HAP-1 (cell line): ENCODE data around the gene PRPSAP1.
"Not testable (repeated sequence)": the region's sequence is repeated elsewhere in the genome, so short reads cannot be mapped to it uniquely, and the experiment has no call there.

Experiments used
- DNase-seq, 2 experiments: peaks; one replicate each; pipeline ENCODE4 v3.0.0-alpha.2; 2016 to 2020; ENCODE audit warnings: low spot score in 2 of 2
- H3K27me3 ChIP-seq: fragments of 250-450 bp; sonication (Bioruptor Pico); 2 replicates; pipeline ENCODE4 v1.5.1; 2020; ENCODE audit warnings: low read depth, mild to moderate bottlenecking, moderate library complexity
- H3K36me3 ChIP-seq: fragments of 250-450 bp; sonication (Bioruptor Pico); replicated peaks from 2 replicates; pipeline ENCODE4 v1.5.1; 2020; ENCODE audit warnings: mild to moderate bottlenecking
- H3K4me1 ChIP-seq: fragments of 250-450 bp; sonication (Bioruptor Pico); 2 replicates; pipeline ENCODE4 v1.5.1; 2020; ENCODE audit warnings: mild to moderate bottlenecking
- H3K4me3 ChIP-seq: fragments of 250-450 bp; sonication (Bioruptor Pico); 2 replicates; pipeline ENCODE4 v1.5.1; 2020; ENCODE audit warnings: mild to moderate bottlenecking, moderate library complexity
- H3K9me3 ChIP-seq: fragments of 250-450 bp; sonication (Bioruptor Pico); 2 replicates; pipeline ENCODE4 v1.5.1; 2020; ENCODE audit warnings: mild to moderate bottlenecking, moderate library complexity
- in situ Hi-C: fragments of 300-500 bp; cut with MboI; formaldehyde crosslinking; loops from 3 replicates; pipeline ENCODE4 v1.14.3; 2020; ENCODE audit warnings: low sequenced_read_pairs, inconsistent platforms, mixed read lengths

Gene PRPSAP1

DNA sequence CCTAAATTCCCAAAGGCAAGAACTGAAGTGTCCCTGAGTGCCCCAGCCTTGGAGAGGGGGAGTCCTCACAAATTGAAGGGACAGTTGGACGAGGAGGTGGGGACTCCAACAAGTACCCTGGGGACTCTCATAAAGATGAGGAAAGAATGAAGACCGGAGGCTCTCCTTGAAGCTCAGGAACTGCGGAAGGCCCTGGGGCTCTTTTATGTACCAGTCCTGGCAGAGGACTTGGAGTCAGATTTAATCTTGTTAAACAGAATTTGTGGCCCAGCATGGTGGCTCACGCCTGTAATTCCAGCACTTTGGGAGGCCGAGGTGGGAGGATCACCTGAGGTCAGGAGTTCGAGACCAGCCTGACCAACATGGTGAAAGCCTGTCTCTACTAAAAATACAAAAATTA, 6.1 kb upstream of the PRPSAP1 start:
- in situ Hi-C loops, H3K9me3 ChIP-seq, H3K27me3 ChIP-seq, H3K4me3 ChIP-seq, H3K36me3 ChIP-seq, DNase-seq: not testable (repeated sequence)
- peaks cover 18% of the 10 kb centered on the region for H3K4me1 ChIP-seq

DNA sequence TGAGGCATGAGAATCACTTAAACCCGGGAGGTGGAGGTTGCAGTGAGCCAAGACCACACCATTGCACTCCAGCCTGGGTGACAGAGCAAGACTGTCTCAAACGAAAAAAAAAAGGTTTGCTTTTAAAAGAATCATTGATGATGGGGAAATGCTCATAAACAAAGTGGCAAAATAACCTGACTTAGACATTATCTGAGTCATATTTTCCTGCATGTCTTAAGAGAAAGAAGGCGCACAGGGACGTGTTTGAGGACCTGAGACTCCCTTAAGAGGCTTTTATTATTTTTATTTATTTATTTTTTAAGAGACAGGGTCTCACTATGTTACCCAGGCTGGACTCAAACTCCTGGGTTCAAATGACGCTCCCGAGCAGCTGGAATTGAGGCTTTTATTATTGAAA, 5.7 kb upstream of the PRPSAP1 start:
- H3K36me3 ChIP-seq, result no peaks in the 10 kb centered on the region
- peaks cover 18% of the 10 kb centered on the region for H3K4me1 ChIP-seq
- H3K27me3 ChIP-seq, result no peaks in the 10 kb centered on the region
- H3K4me3 ChIP-seq, result no peak overlapping the region
- no peak for DNase-seq
- no peaks in the 10 kb centered on the region for H3K9me3 ChIP-seq
- in situ Hi-C loops, result no loop called here

DNA sequence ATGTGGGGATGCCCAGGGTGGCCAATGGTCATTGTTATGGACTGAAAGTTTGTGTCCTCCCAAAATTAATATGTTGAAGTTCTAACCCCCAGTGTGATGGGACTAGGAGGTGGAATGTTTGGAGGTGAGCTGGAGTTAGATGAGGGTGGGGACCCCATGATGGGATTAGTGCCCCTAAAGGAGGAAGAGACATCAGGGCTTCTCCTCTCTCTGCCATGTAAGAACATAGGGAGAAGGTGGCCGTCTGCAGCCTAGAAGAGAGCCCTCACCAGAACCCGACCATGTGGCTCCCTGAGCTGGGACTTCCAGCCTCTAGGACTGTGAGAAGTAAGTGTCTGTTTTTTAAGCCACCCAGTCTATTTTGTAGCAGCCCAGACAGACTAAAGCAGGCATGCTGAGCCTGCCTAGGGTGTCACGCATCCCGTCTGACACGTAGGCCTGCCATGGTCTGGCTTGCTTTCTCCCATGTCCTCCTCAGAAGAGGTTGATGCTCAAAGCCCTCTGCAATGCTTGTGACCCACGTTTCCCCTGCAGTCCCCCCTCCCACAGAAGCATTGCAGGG, 4.0 kb upstream of the PRPSAP1 start:
- no peaks in the 10 kb centered on the region for H3K9me3 ChIP-seq
- in situ Hi-C loops, result no loop called here
- no peaks in the 10 kb centered on the region for H3K36me3 ChIP-seq
- no peaks in the 10 kb centered on the region for H3K27me3 ChIP-seq
- H3K4me1 ChIP-seq, result peaks cover 15% of the 10 kb centered on the region
- H3K4me3 ChIP-seq, result no peak overlapping the region
- DNase-seq, result no peak

DNA sequence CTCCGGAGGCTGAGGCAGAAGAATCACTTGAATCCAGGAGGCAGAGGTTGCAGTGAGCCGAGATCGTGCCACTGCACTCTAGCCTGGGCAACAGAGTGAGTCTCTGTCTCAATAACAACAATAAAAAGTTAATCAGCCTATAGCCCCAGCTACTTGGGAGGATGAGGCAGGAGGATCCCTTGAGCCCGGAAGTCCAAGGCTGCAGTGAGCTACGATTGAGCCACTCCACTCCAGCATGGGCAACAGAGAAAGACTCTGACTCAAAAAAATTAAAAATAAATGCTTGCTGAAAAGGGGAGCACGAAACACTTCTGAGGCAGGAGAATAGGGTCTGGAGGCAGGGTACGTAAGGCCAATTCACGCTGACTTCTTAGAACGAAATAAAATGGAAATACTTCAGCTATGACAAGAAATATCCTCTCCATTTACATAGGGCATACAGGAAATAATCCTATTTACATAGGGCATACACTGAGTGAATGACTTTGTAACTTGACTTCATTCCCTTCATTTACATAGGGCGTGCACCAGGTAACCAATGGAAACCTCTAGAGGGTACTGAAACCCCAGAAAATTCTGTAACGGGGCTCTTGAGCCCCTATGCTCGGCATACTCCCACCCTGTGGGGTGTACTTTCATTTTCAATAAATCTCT, 3.2 kb upstream of the PRPSAP1 start:
- no peaks in the 10 kb centered on the region for H3K9me3 ChIP-seq
- in situ Hi-C loops, result no loop called here
- no peak overlapping the region for H3K4me3 ChIP-seq
- no peaks in the 10 kb centered on the region for H3K27me3 ChIP-seq
- DNase-seq, result peak in 1 of 2 experiments; percentile 42
- peaks cover 15% of the 10 kb centered on the region for H3K4me1 ChIP-seq
- H3K36me3 ChIP-seq, result no peaks in the 10 kb centered on the region

DNA sequence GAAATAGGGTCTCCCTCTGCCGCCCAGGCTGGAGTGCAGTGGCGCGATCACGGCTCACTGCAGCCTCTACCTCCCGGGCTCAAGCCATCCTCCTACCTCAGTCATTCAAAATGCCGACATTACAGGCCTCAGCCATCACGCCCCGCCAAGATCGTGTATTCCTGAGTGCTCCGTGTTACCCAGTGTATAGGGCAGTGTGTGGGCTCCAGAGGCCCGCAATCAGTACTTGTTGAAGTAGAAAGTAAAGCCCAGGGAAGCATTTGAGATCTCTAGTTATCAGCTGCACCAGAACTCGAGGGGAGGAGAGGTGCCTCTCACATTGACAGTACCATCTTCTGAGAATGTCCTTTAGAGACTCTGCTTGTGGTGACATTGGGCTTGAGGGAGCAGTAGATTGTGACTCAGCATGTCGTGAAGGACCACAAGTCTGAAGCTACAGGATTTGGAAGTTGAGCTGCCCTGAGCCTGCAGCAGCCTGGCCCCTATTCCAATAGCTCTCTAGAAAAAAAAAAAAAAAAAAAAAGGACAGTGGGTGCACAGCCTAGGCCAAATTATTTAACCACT, 1.1 kb upstream of the PRPSAP1 start:
- DNase-seq, result no peak
- Histone ChIP-seq H3K4me1 (peaks cover 10% of the 10 kb centered on the region), H3K9me3 (no peaks in the 10 kb centered on the region), H3K27me3 (no peaks in the 10 kb centered on the region), H3K36me3 (no peaks in the 10 kb centered on the region; the same call in 1 of the 2 replicates), H3K4me3 (peak overlapping the region; percentile 91)
- in situ Hi-C loops, result no loop called here

DNA sequence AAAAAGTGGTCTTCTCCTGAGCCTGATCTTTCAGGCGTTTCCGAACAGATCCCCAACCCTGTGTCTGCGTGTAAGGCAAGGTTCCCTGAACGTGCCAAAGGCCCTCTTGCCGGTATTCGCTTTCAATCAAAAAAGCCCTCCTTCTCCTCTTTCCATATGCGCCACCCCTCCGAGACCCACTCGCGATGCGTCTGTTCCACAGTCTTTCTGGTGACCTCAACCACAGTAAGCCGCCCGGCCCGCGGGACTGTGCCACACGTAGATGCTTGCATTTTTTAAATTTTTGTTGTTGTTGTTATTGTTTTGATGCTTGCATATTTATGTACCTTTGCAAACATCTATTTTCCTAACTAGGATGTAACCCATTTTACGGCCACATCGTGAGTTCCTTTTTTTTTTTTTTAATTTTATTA, 607 bp upstream of the PRPSAP1 start:
- no peak for DNase-seq
- Histone ChIP-seq H3K4me1 (peaks cover 10% of the 10 kb centered on the region), H3K36me3 (no peaks in the 10 kb centered on the region; the same call in 1 of the 2 replicates), H3K9me3 (no peaks in the 10 kb centered on the region), H3K27me3 (no peaks in the 10 kb centered on the region), H3K4me3 (peak overlapping the region; percentile 91)
- in situ Hi-C loops, result no loop called here

DNA sequence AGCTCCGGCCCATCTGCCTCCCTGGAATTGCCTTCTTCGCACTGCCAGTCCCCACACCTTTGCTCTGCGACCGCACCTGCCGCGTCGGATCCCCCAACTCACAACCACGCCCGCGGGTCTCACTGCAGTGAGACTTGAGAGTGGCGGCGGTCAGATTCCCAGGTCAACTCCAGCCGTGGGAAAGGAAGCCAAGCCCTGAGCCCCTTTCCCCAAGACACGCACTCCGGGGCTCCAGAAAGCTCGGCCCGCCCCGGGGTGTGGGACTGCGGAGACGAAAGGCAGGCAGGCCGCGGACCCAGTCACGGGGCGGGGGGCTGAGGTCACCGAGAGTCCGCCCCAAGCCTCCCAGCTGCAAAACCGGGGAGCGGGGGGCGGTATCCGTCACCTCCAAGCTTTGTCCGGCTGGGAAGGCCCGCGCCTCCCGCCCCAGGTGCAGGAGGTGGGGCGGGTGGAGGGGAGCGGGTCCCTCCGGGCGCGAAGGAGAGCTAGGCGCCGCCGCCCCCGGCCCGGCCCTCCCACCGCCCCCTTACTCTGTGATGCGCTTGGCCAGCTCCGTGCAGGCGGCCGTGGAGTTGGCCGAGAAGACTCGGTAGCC, 615 bp downstream of the PRPSAP1 start:
- peaks cover 10% of the 10 kb centered on the region for H3K4me1 ChIP-seq
- H3K9me3 ChIP-seq, result no peaks in the 10 kb centered on the region
- peak overlapping the region; percentile 91 for H3K4me3 ChIP-seq
- H3K27me3 ChIP-seq, result no peaks in the 10 kb centered on the region
- in situ Hi-C loops, result no loop called here
- DNase-seq, result peak in 1 of 2 experiments; percentile 30
- H3K36me3 ChIP-seq, result no peaks in the 10 kb centered on the region; the same call in 1 of the 2 replicates

DNA sequence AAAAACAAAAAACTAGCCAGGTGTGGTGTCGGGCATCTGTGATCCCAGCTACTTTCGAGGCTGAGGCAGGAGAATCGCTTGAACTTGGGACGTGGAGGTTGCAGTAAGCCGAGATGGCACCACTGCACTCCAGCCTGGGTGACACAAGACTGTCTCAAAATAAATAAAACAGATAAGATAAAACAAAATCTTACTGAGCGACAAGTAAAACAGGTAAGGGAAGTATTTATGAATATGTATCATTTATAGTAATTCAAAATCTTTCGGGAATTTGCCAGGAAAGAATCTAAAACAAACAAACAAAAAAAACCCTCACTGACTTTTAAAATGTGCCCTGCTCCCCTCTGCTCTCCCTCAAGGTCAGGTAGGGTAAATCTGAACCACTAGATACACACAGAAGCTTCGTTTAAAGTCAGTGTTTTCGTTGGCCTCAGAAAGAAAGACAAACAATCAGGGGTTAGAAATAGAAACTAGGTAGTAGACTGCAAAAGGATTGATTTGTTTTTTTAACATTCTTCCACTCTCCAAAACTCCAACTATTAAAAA, 2.1 kb downstream of the PRPSAP1 start:
- no peaks in the 10 kb centered on the region for H3K9me3 ChIP-seq
- in situ Hi-C loops, result no loop called here
- H3K4me1 ChIP-seq, result peaks cover 1% of the 10 kb centered on the region; the same call in 1 of the 2 replicates
- no peak overlapping the region for H3K4me3 ChIP-seq
- no peak for DNase-seq
- H3K27me3 ChIP-seq, result no peaks in the 10 kb centered on the region
- peaks cover 12% of the 10 kb centered on the region for H3K36me3 ChIP-seq

DNA sequence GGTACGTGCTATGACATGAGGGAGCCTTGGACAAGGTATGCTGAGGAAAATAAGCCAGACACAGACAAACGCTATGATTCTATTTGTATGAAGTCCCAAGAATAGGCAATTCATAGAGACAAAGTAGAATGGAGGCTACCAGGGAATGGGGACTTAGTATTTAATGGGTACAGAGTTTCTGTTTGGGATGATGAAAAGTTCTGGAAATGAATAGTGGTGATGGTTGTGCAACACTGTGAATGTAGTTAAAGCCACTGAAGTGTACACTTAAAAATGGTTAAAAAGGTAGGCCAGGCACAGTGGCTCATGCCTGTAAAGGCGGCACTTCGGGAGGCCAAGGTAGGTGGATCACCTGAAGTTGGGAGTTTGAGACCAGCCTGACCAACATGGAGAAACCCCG, 3.3 kb downstream of the PRPSAP1 start:
- no peak for DNase-seq
- H3K4me1 ChIP-seq, result no peaks in the 10 kb centered on the region
- H3K9me3 ChIP-seq, result no peaks in the 10 kb centered on the region
- peaks cover 20% of the 10 kb centered on the region for H3K36me3 ChIP-seq
- in situ Hi-C loops, result no loop called here
- no peaks in the 10 kb centered on the region for H3K27me3 ChIP-seq
- no peak overlapping the region for H3K4me3 ChIP-seq

DNA sequence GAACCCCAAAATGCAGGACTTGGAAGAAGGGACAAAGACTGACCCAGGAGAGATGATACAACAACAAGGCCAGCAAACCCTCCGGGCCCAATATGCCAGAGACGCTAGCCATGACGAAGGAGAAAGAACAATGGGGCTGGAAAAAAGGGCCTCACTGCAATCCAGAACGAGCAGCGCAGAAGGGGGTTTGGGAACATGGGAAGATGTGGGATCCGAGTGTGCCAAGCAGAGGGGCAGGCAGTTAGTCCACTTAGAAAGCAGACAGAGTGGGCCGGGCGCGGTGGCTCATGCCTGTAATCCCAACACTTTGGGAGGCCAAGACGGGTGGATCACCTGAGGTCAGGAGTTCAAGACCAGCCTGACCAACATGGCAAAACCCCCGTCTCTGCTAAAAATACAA, 6.8 kb downstream of the PRPSAP1 start:
- H3K27me3 ChIP-seq, H3K4me3 ChIP-seq, H3K9me3 ChIP-seq, H3K4me1 ChIP-seq, DNase-seq, in situ Hi-C loops: not testable (repeated sequence)
- peaks cover 45% of the 10 kb centered on the region for H3K36me3 ChIP-seq

DNA sequence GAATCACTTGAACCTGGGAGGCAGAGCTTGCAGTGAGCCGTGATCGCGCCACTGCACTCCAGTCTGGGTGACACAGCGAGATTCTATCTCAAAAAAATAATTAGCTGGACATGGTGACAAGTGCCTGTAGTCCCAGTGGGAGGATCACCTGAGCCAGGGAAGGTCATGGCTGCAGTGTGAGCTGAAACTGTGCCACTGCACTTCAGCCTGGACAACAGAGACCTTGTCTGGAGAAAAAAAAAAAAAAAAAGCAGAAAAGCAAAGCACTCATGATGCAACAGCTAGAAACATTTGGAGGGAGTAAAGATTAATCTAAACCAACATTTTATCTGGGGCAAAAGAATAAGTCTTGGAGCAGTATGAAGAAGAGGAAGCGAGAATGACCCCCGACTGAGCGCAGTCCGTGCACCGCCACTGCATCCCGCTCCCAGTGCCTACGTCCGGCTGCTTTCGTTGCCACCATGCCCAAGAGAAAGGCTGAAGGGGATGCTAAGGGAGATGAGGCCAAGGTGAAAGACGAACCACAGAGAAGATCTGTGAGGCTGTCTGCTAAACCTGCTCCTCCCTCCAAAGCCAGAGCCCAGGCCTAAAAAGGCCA, 8.2 kb downstream of the PRPSAP1 start:
- in situ Hi-C loops, result no loop called here
- Histone ChIP-seq H3K27me3 (no peaks in the 10 kb centered on the region), H3K9me3 (no peaks in the 10 kb centered on the region), H3K36me3 (peaks cover 51% of the 10 kb centered on the region), H3K4me1 (no peaks in the 10 kb centered on the region), H3K4me3 (no peak overlapping the region)
- no peak for DNase-seq

DNA sequence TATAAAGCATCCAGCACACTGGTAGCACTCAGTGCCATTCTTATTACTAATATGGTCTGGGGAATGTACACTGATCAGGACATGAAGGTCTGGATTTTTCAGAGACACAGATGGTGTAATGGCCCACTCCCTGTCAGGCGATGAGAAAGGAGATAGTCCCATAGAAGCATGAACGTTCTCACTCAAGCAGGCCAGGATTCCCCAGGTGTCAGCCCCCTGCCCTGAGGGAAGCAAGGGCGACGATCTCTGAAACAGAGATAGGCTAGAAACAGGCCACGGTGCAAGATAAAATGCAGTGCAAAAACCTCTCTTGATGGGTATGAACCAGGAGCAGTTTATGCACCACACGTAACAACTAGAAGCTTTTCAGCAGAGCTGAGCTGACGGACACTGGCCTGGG, 10.6 kb downstream of the PRPSAP1 start:
- no peaks in the 10 kb centered on the region for H3K4me1 ChIP-seq
- no peak for DNase-seq
- H3K9me3 ChIP-seq, result no peaks in the 10 kb centered on the region
- H3K36me3 ChIP-seq, result peaks cover 51% of the 10 kb centered on the region
- H3K27me3 ChIP-seq, result no peaks in the 10 kb centered on the region
- in situ Hi-C loops, result no loop called here
- no peak overlapping the region for H3K4me3 ChIP-seq

DNA sequence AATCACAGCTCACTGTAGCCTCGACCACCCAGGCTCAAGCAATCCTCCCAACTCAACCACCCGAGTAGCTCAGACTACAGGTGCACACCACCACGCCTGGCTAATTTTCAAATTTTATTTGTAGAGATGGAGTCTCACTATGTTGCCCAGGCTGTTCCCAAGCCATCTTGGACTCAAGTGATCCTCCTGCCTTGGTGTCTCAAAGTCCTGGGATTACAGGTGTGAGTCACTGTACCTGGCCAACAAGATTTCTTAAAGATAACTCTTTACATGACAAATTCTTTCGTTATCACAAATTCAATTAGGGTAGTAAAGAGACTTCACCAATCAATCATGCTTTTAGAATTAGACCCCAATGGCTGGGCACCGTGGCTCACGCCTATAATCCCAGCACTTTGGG, 12.4 kb downstream of the PRPSAP1 start:
- in situ Hi-C loops, result no loop called here
- DNase-seq, result no peak
- Histone ChIP-seq H3K4me3 (no peak overlapping the region), H3K27me3 (no peaks in the 10 kb centered on the region), H3K9me3 (no peaks in the 10 kb centered on the region), H3K36me3 (peaks cover 36% of the 10 kb centered on the region), H3K4me1 (no peaks in the 10 kb centered on the region)

DNA sequence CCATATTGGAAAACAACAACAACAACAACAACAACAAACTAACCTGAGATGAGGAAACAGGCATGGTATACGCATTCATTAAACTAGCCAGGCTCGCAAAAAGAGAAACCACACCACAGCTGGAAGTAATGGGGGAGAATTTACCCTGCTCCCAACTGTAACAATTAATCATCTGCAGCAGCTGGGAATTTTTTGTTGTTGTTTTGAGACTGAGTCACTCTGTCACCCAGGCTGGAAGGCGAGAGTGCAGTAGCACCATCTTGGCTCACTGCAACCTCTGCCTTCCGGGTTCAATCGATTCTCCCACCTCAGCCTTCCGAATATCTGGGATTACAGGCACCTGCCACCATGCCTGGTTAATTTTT, 16.3 kb downstream of the PRPSAP1 start:
- no peak for DNase-seq
- Histone ChIP-seq H3K4me3 (no peak overlapping the region), H3K27me3 (no peaks in the 10 kb centered on the region), H3K4me1 (no peaks in the 10 kb centered on the region), H3K36me3 (peaks cover 10% of the 10 kb centered on the region), H3K9me3 (no peaks in the 10 kb centered on the region)
- in situ Hi-C loops, result no loop called here
